Esophagus squamous epithelium (tissue), 5 donors: ENCODE measurements around the gene CTNNB1. TPM values are rescaled to one million over a fixed set of nuclear protein-coding genes. Genes with fewer than 3 reads are reported as not detected.

Experiments
- DNase-seq: peaks from one replicate; lab custom pipeline; 2025; lab: John Stamatoyannopoulos, UW
- H3K27ac ChIP-seq, 4 donors: fragments of 200-600 bp; sonication (generic); one replicate each; pipeline ENCODE4 v1.5.1; 2016 to 2019; ENCODE audit warnings: mild to moderate bottlenecking in 1 of 4
- H3K27me3 ChIP-seq, 4 donors: fragments of 200-600 bp; sonication (generic); 1 replicate in 3 of 4; 2 replicates in 1 of 4; pipeline versions ENCODE4 v1.5.1 to v1.6.0; 2017 to 2021; ENCODE audit warnings: antibody characterized with exemption in 1 of 4
- H3K36me3 ChIP-seq, 3 donors: fragments of 200-600 bp; sonication (generic); one replicate each; pipeline ENCODE4 v1.5.1; 2016 to 2019
- H3K4me1 ChIP-seq, 3 donors: fragments of 200-600 bp; sonication (generic); one replicate each; pipeline ENCODE4 v1.5.1; 2017 to 2019
- H3K4me3 ChIP-seq, 4 donors: fragments of 200-600 bp; sonication (generic); 1 replicate in 3 of 4; 2 replicates in 1 of 4; pipeline ENCODE4 v1.5.1; 2016 to 2019; ENCODE audit warnings: mild to moderate bottlenecking in 2 of 4, moderate library complexity in 1 of 4
- H3K9me3 ChIP-seq, 3 donors: fragments of 200-600 bp; sonication (generic); one replicate each; pipeline ENCODE4 v1.5.1; 2016 to 2019
- POLR2A ChIP-seq, 4 donors: fragments of 450-650 bp; IDR thresholded peaks; one replicate each; pipeline ENCODE4 v1.6.1; 2017; ENCODE audit warnings: antibody characterized with exemption in 4 of 4, mild to moderate bottlenecking in 4 of 4, moderate library complexity in 3 of 4
- WGBS, 2 donors: methylation state at CpG; one replicate each; pipeline ENCODE4 v1.1.5; 2018; 5-methylcytosine and 5-hydroxymethylcytosine counted together
- intact Hi-C: fragments of 100-400 bp; cut with DNase I; formaldehyde crosslinking; loops from one replicate; pipeline ENCODE4 v1.15.0; 2022
- total RNA-seq, 4 donors: library from RNA; depleted of rRNA; stranded (reverse); fragments of >200 nt; gene quantifications; one replicate each; pipeline ENCODE4 v1.1.0, GENCODE V29; 2016
- TF ChIP-seq, protein P1 (sequence below), 6 experiments: fragments of 450-650 bp in 4 of 6; fragments of 200-600 bp in 2 of 6; sonication (generic) in 2 of 6; IDR thresholded peaks; one replicate each; pipeline ENCODE4 v1.5.1; 2016 to 2019; ENCODE audit warnings: antibody characterized with exemption in 6 of 6, mild to moderate bottlenecking in 4 of 6, moderate library complexity in 4 of 6
- donor health status: DM: yes; HTN: yes; CAD: no.

The CTNNB1 gene
- total RNA-seq, 4 donors from 2014 or later = 219 to 430 (median 290) TPM

GRCh38 chr3:41222501-41222900 is 23.2 kb downstream of the CTNNB1 start:
- WGBS, 2 donors = 65 to 82% methylated on average over 3 of the region's 3 CpGs
- Histone ChIP-seq H3K9me3 (no peaks in the 10 kb centered on the region), H3K4me3 (no peak overlapping the region), H3K36me3 (peaks cover 15 to 38% (median 24%) of the 10 kb centered on the region in 3 donors), H3K27me3 (no peaks in the 10 kb centered on the region), H3K4me1 (peaks cover 3 to 69% (median 34%) of the 10 kb centered on the region in 3 donors), H3K27ac (no peak overlapping the region)
- intact Hi-C loops = no loop called here
- TF ChIP-seq, protein P1, sequence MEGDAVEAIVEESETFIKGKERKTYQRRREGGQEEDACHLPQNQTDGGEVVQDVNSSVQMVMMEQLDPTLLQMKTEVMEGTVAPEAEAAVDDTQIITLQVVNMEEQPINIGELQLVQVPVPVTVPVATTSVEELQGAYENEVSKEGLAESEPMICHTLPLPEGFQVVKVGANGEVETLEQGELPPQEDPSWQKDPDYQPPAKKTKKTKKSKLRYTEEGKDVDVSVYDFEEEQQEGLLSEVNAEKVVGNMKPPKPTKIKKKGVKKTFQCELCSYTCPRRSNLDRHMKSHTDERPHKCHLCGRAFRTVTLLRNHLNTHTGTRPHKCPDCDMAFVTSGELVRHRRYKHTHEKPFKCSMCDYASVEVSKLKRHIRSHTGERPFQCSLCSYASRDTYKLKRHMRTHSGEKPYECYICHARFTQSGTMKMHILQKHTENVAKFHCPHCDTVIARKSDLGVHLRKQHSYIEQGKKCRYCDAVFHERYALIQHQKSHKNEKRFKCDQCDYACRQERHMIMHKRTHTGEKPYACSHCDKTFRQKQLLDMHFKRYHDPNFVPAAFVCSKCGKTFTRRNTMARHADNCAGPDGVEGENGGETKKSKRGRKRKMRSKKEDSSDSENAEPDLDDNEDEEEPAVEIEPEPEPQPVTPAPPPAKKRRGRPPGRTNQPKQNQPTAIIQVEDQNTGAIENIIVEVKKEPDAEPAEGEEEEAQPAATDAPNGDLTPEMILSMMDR (IDR thresholded peaks at IDR 0.05) = no peak
- no peak for TF ChIP-seq POLR2A (IDR thresholded peaks at IDR 0.05)
- no peak for DNase-seq

- no peaks in the 10 kb centered on the region for H3K27me3 ChIP-seq
- intact Hi-C loops = no loop called here
- H3K9me3 ChIP-seq = no peaks in the 10 kb centered on the region
- TF ChIP-seq, protein P1 (IDR thresholded peaks at IDR 0.05) = no peak
- no peak for TF ChIP-seq POLR2A (IDR thresholded peaks at IDR 0.05)
- no peak for DNase-seq
- no peak overlapping the region for H3K4me3 ChIP-seq
- no peak overlapping the region for H3K27ac ChIP-seq
- peaks cover 15 to 44% (median 27%) of the 10 kb centered on the region in 3 donors for H3K36me3 ChIP-seq
- H3K4me1 ChIP-seq = peaks cover 3 to 64% (median 34%) of the 10 kb centered on the region in 3 donors
- WGBS, 2 donors = 59 to 71% methylated on average over 2 of the region's 2 CpGs
Observed at GRCh38 chr3:41223078-41223477, 23.8 kb downstream of the CTNNB1 start.

DNA sequence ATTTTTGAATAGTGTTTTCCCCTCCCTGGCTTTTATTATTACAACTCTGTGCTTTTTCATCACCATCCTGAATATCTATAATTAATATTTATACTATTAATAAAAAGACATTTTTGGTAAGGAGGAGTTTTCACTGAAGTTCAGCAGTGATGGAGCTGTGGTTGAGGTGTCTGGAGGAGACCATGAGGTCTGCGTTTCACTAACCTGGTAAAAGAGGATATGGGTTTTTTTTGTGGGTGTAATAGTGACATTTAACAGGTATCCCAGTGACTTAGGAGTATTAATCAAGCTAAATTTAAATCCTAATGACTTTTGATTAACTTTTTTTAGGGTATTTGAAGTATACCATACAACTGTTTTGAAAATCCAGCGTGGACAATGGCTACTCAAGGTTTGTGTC is 24.4 kb downstream of the CTNNB1 start:
- 83 to 88% methylated on average over 2 of the region's 2 CpGs for WGBS, 2 donors
- TF ChIP-seq, protein P1 (IDR thresholded peaks at IDR 0.05) = no peak
- TF ChIP-seq POLR2A (IDR thresholded peaks at IDR 0.05) = no peak
- H3K4me3 ChIP-seq = no peak overlapping the region
- peak overlapping the region in 1 of 4 donors; percentile 36 for H3K27ac ChIP-seq
- H3K36me3 ChIP-seq = peaks cover 15 to 50% (median 27%) of the 10 kb centered on the region in 3 donors
- H3K27me3 ChIP-seq = no peaks in the 10 kb centered on the region
- intact Hi-C loops = no loop called here
- H3K4me1 ChIP-seq = peaks cover 3 to 58% (median 29%) of the 10 kb centered on the region in 3 donors
- H3K9me3 ChIP-seq = no peaks in the 10 kb centered on the region
- no peak for DNase-seq

DNA sequence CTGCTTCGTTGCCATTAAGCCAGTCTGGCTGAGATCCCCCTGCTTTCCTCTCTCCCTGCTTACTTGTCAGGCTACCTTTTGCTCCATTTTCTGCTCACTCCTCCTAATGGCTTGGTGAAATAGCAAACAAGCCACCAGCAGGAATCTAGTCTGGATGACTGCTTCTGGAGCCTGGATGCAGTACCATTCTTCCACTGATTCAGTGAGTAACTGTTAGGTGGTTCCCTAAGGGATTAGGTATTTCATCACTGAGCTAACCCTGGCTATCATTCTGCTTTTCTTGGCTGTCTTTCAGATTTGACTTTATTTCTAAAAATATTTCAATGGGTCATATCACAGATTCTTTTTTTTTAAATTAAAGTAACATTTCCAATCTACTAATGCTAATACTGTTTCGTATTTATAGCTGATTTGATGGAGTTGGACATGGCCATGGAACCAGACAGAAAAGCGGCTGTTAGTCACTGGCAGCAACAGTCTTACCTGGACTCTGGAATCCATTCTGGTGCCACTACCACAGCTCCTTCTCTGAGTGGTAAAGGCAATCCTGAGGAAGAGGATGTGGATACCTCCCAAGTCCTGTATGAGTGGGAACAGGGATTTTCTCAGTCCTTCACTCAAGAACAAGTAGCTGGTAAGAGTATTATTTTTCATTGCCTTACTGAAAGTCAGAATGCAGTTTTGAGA is 25.0 kb downstream of the CTNNB1 start:
- Histone ChIP-seq H3K4me1 (peaks cover 3 to 54% (median 29%) of the 10 kb centered on the region in 3 donors), H3K27me3 (no peaks in the 10 kb centered on the region), H3K9me3 (no peaks in the 10 kb centered on the region), H3K36me3 (peaks cover 15 to 56% (median 27%) of the 10 kb centered on the region in 3 donors), H3K27ac (peak overlapping the region in 1 of 4 donors; percentile 36), H3K4me3 (no peak overlapping the region)
- DNase-seq = no peak
- intact Hi-C loops = no loop called here
- WGBS, 2 donors = 69 to 73% methylated on average over 3 of the region's 3 CpGs
- no peak for TF ChIP-seq POLR2A (IDR thresholded peaks at IDR 0.05)
- TF ChIP-seq, protein P1 (IDR thresholded peaks at IDR 0.05) = peak in 1 of 6 experiments; percentile 13
